OCI-LY7 (cell line): ENCODE data around the gene TRIAP1. TPM values are rescaled to one million over a fixed set of nuclear protein-coding genes. Genes with fewer than 3 reads are reported as not detected.

Source experiments
- BruUV-seq: library from RNA; stranded (reverse); fragments of 400-500 nt; replicated peaks from 2 replicates; lab custom pipeline; 2021; lab: Mats Ljungman, UMichigan
- CTCF ChIA-PET: fragments of 300-600 bp; sonication (Branson Sonifier 250); formaldehyde crosslinking; loops from one replicate; lab custom pipeline; 2022; ENCODE audit warnings: antibody characterized with exemption; ENCODE audit not compliant: unreplicated experiment; lab: Charles Lee
- POLR2A ChIA-PET: fragments of 300-600 bp; sonication (Branson Sonifier 250); formaldehyde crosslinking; loops from one replicate; lab custom pipeline; 2022; ENCODE audit warnings: antibody characterized with exemption; lab: Charles Lee
- DNase-seq: peaks from one replicate; pipeline ENCODE4 v3.0.0-alpha.2; 2015; ENCODE audit warnings: low spot score
- H2AFZ ChIP-seq: fragments of 200-600 bp; sonication (generic), shearing (Covaris generic); 2 replicates; pipeline ENCODE4 v1.6.1; 2014; ENCODE audit warnings: mild to moderate bottlenecking, antibody characterized with exemption, low read length, moderate library complexity
- H3K27ac ChIP-seq: fragments of 200-600 bp; sonication (generic); 2 replicates; pipeline ENCODE4 v1.5.1; 2014; ENCODE audit warnings: mixed run types, low read depth, mild to moderate bottlenecking, moderate library complexity, low read length, inconsistent platforms; ENCODE audit not compliant: poor library complexity, severe bottlenecking
- H3K36me3 ChIP-seq: fragments of 200-600 bp; sonication (generic); 2 replicates; pipeline ENCODE4 v1.6.1; 2014; ENCODE audit warnings: mild to moderate bottlenecking, antibody characterized with exemption, low read length, moderate library complexity, mixed read lengths; ENCODE audit not compliant: insufficient read depth
- H3K4me1 ChIP-seq: fragments of 200-600 bp; sonication (generic); 2 replicates; pipeline ENCODE4 v1.5.1; 2014; ENCODE audit warnings: mild to moderate bottlenecking, low read length; ENCODE audit not compliant: insufficient read depth, poor library complexity, severe bottlenecking
- H3K4me2 ChIP-seq: fragments of 200-600 bp; sonication (generic); 2 replicates; pipeline ENCODE4 v1.6.1; 2014; ENCODE audit warnings: mild to moderate bottlenecking, low read length
- H3K4me3 ChIP-seq: fragments of 200-600 bp; sonication (generic); 2 replicates; pipeline ENCODE4 v1.5.1; 2014; ENCODE audit warnings: mild to moderate bottlenecking, low read depth, low read length; ENCODE audit not compliant: poor library complexity, severe bottlenecking
- H3K79me2 ChIP-seq: fragments of 200-600 bp; sonication (generic); 2 replicates; pipeline ENCODE4 v1.6.1; 2016; ENCODE audit warnings: low read depth, mild to moderate bottlenecking, low read length, moderate library complexity, mixed read lengths; ENCODE audit not compliant: insufficient read depth
- H3K9me2 ChIP-seq: fragments of 200-600 bp; sonication (generic); 2 replicates; pipeline ENCODE4 v1.6.1; 2016; ENCODE audit warnings: mild to moderate bottlenecking, low read length, mixed read lengths; ENCODE audit not compliant: insufficient read depth
- H3K9me3 ChIP-seq: fragments of 200-600 bp; sonication (generic); 2 replicates; pipeline ENCODE4 v1.6.1; 2014; ENCODE audit warnings: mild to moderate bottlenecking, mixed run types, low read length, mixed read lengths
- H4K20me1 ChIP-seq: fragments of 200-600 bp; sonication (generic); 2 replicates; pipeline ENCODE4 v1.6.1; 2014; ENCODE audit warnings: mild to moderate bottlenecking, antibody characterized with exemption, low read length, moderate library complexity, mixed read lengths; ENCODE audit not compliant: insufficient read depth
- CTCF ChIP-seq: fragments of 200-600 bp; sonication (generic); conservative IDR thresholded peaks from 2 replicates; pipeline ENCODE4 v1.5.1; 2014; ENCODE audit warnings: mild to moderate bottlenecking, antibody characterized with exemption, low read length, moderate library complexity, mixed read lengths
- EZH2phosphoT487 ChIP-seq: fragments of 200-600 bp; sonication (generic); IDR thresholded peaks from 2 replicates; pipeline ENCODE4 v1.6.1; 2018; ENCODE audit warnings: low read depth, borderline replicate concordance, mild to moderate bottlenecking, mixed run types, antibody characterized with exemption, low read length, moderate library complexity, mixed read lengths
- intact Hi-C: fragments of 100-400 bp; cut with micrococcal nuclease; formaldehyde crosslinking; loops from one replicate; pipeline ENCODE4 v1.10.0; 2022; ENCODE audit not compliant: unreplicated experiment
- total RNA-seq, 2 experiments: library from RNA; depleted of rRNA in 1 of 2; stranded (reverse); fragments of >200 nt in 1 of 2; shearing (Covaris generic) in 1 of 2; gene quantifications; 2 replicates each; pipeline ENCODE4 v1.2.3, GENCODE V29; 2014 to 2022

The TRIAP1 gene
- total RNA-seq, 2 experiments from 2014 or later = 23.9 to 25.9 TPM

DNA sequence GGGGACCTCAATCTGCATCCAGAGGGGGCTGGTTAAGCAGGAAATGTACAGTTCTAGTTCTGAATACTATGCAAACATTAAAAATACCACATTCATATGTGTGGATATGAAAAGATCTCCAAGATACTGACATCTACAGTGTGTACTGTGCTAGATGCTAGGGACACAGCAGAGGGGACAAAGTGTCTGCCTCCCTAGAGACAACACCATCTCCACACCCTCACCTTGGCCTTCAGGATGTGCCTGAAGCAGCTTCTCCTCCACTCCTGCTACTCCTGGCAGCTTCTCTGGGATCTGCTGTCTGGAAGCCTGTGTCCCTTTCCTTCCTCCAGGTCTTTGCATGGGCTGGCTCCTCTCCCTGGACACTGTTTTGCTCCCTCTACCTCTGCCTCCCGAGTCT is 34.0 kb upstream of the TRIAP1 start:
- H2AFZ ChIP-seq = no peak overlapping the region
- DNase-seq = no peak
- H3K4me2 ChIP-seq = no peak overlapping the region
- BruUV-seq = no TSS peak
- H3K9me3 ChIP-seq = no peaks in the 10 kb centered on the region
- no peaks in the 10 kb centered on the region for H3K36me3 ChIP-seq
- ChIA-PET CTCF (no interaction called here), POLR2A (no interaction called here)
- H3K9me2 ChIP-seq = no peaks in the 10 kb centered on the region
- TF ChIP-seq EZH2phosphoT487 (no peak), CTCF (no peak)
- H3K4me1 ChIP-seq = no peaks in the 10 kb centered on the region
- no peaks in the 10 kb centered on the region for H3K79me2 ChIP-seq
- H3K27ac ChIP-seq = no peak overlapping the region
- intact Hi-C loops = no loop called here
- H4K20me1 ChIP-seq = no peaks in the 10 kb centered on the region
- H3K4me3 ChIP-seq = no peak overlapping the region

GRCh38 chr12:120479458-120479857 is 33.3 kb upstream of the TRIAP1 start:
- ChIA-PET POLR2A (no interaction called here), CTCF (interaction anchor here (0.7 kb wide), 1 partner anchor 9 kb away, joined by 3 read pairs; no protein-coding TSS in a partner anchor)
- intact Hi-C loops = no loop called here

More at GRCh38 chr12:120479458-120479857, 33.3 kb upstream of the TRIAP1 start:
- Histone ChIP-seq H3K36me3 (no peaks in the 10 kb centered on the region), H2AFZ (no peak overlapping the region), H3K27ac (no peak overlapping the region), H3K9me2 (no peaks in the 10 kb centered on the region), H4K20me1 (no peaks in the 10 kb centered on the region), H3K79me2 (no peaks in the 10 kb centered on the region), H3K4me3 (no peak overlapping the region), H3K4me1 (peaks cover 4% of the 10 kb centered on the region), H3K9me3 (no peaks in the 10 kb centered on the region), H3K4me2 (no peak overlapping the region)
- no peak for DNase-seq
- TF ChIP-seq CTCF = no peak
- TF ChIP-seq EZH2phosphoT487 = no peak
- BruUV-seq = no TSS peak
